ENCODE data around the gene PABPN1. TPM values are rescaled to one million over a fixed set of nuclear protein-coding genes. Genes with fewer than 3 reads are reported as not detected.
A peak's percentile ranks its signal among the peaks of the same experiment; 100 is the strongest.

The PABPN1 gene
- total and polyA plus RNA-seq, 2 of the 13 experiments (the other 11 are each of a cell fraction or from before 2014, with no cell fraction given) = 233 to 524 TPM

- TF ChIP-seq ZNF710 (CRISPR knock-in tag; IDR thresholded peaks at IDR 0.05; ENCODE audit: borderline replicate concordance) = no peak
- peak; percentile 70 for TF ChIP-seq REPIN1 (CRISPR knock-in tag; IDR thresholded peaks at IDR 0.05; ENCODE audit: borderline replicate concordance, low read depth)
- TF ChIP-seq SKIL (CRISPR knock-in tag; IDR thresholded peaks at IDR 0.05; ENCODE audit: borderline replicate concordance) = no peak
- TF ChIP-seq ZKSCAN5 (CRISPR knock-in tag; IDR thresholded peaks at IDR 0.05) = no peak
- TF ChIP-seq PHB2 (IDR thresholded peaks at IDR 0.05; ENCODE audit: partially characterized antibody) = no peak
- peak; percentile 26; the same call in 1 of the 2 replicates for TF ChIP-seq ZSCAN12 (CRISPR knock-in tag; IDR thresholded peaks at IDR 0.05)
- no peak; the same call in 1 of the 2 replicates for TF ChIP-seq NCOA2 (CRISPR knock-in tag; IDR thresholded peaks at IDR 0.05)
- TF ChIP-seq TERF1 (CRISPR knock-in tag; IDR thresholded peaks at IDR 0.05) = 0 out of 2 replicates have a peak, but pooled peaks have one; percentile 22
- TF ChIP-seq ZFP62 (CRISPR knock-in tag; IDR thresholded peaks at IDR 0.05) = no peak
- TF ChIP-seq ZBTB10 (CRISPR knock-in tag; IDR thresholded peaks at IDR 0.05; ENCODE audit: borderline replicate concordance) = peak; percentile 81
- peak; percentile 94 for TF ChIP-seq ZNF781 (CRISPR knock-in tag; IDR thresholded peaks at IDR 0.05; ENCODE audit: borderline replicate concordance, not compliant biosample characterization)
- peak; percentile 84; the same call in 1 of the 2 replicates for TF ChIP-seq SNRNP70 (IDR thresholded peaks at IDR 0.05; ENCODE audit: low read depth, low read length)
- TF ChIP-seq RARG (CRISPR knock-in tag; IDR thresholded peaks at IDR 0.05; ENCODE audit: low read depth) = no peak; the same call in 1 of the 2 replicates
- TF ChIP-seq AFF4 (CRISPR knock-in tag; IDR thresholded peaks at IDR 0.05) = 0 out of 2 replicates have a peak, but pooled peaks have one; percentile 27
These were observed 603 bp downstream of the PABPN1 start (continued) for GRCh38 chr14:23321572-23322547.
